ENCODE results near the gene MTCL1. TPM values are rescaled to one million over a fixed set of nuclear protein-coding genes. Genes with fewer than 3 reads are reported as not detected.

Gene MTCL1
- total and polyA plus RNA-seq, 10 donors = 1.6 to 7.5 (median 3.9) TPM

DNA sequence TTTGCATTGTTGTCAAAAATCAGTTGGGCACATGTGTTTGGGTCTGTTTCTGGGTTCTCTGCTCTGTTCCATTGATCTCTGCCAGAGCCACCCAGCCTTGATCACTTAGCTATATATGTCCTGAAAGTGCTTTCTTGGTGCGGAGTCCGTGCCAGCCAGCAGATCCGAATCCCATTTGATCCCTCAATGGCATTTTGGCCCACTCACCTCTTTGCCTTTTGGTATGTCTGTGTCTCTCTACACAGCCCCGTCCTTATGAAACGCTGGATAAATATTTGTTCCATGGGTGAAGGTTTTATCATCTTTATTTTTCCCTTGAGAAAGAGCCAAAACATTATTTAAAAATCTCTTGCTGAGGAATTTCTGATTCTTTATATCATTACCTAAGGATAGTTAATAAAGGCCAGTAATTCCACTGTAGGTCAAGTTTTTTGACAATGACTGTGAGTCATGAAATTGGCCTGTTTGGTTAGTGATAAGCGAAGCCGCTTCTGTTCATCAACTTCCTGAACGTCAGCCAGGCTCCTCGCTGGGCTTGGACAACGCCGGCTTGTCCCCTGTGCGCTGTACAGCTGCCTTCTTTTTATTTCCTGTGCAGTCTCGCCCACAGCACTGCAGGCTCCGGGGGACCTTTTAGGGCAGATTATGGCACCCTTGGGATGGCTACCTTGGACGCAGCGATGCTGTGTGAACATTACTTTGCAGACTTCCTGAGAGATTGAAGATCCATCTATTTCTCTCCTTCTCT lies 24.9 kb downstream of the MTCL1 start:
- Histone ChIP-seq H3K4me1 (peaks cover 0 to 16% (median 0%) of the 10 kb centered on the region in 6 donors), H3K9me3 (peaks cover 0 to 5% (median 0%) of the 10 kb centered on the region in 8 donors), H3K4me3 (no peak overlapping the region), H3K36me3 (no peaks in the 10 kb centered on the region), H3K27ac (no peak overlapping the region), H3K27me3 (replicated peaks in 1 of 7) (peaks cover 0 to 26% (median 0%) of the 10 kb centered on the region in 7 donors)
- TF ChIP-seq, protein P1, sequence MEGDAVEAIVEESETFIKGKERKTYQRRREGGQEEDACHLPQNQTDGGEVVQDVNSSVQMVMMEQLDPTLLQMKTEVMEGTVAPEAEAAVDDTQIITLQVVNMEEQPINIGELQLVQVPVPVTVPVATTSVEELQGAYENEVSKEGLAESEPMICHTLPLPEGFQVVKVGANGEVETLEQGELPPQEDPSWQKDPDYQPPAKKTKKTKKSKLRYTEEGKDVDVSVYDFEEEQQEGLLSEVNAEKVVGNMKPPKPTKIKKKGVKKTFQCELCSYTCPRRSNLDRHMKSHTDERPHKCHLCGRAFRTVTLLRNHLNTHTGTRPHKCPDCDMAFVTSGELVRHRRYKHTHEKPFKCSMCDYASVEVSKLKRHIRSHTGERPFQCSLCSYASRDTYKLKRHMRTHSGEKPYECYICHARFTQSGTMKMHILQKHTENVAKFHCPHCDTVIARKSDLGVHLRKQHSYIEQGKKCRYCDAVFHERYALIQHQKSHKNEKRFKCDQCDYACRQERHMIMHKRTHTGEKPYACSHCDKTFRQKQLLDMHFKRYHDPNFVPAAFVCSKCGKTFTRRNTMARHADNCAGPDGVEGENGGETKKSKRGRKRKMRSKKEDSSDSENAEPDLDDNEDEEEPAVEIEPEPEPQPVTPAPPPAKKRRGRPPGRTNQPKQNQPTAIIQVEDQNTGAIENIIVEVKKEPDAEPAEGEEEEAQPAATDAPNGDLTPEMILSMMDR (IDR thresholded peaks at IDR 0.05 in 8 of 11, conservative IDR thresholded peaks at IDR 0.05 in 3 of 11) = no peak
- TF ChIP-seq POLR2AphosphoS5 (IDR thresholded peaks at IDR 0.05) (peak in 2 of 3 donors; percentile 42 to 54), POLR2A (IDR thresholded peaks at IDR 0.05) (no peak)
- no peak for DNase-seq
- WGBS, 5 donors = 39 to 48% (median 40%) methylated on average over 16 of the region's 16 CpGs
- intact Hi-C loops (cut with DNase I; ENCODE audit: low total_unique reads) = no loop called here

DNA sequence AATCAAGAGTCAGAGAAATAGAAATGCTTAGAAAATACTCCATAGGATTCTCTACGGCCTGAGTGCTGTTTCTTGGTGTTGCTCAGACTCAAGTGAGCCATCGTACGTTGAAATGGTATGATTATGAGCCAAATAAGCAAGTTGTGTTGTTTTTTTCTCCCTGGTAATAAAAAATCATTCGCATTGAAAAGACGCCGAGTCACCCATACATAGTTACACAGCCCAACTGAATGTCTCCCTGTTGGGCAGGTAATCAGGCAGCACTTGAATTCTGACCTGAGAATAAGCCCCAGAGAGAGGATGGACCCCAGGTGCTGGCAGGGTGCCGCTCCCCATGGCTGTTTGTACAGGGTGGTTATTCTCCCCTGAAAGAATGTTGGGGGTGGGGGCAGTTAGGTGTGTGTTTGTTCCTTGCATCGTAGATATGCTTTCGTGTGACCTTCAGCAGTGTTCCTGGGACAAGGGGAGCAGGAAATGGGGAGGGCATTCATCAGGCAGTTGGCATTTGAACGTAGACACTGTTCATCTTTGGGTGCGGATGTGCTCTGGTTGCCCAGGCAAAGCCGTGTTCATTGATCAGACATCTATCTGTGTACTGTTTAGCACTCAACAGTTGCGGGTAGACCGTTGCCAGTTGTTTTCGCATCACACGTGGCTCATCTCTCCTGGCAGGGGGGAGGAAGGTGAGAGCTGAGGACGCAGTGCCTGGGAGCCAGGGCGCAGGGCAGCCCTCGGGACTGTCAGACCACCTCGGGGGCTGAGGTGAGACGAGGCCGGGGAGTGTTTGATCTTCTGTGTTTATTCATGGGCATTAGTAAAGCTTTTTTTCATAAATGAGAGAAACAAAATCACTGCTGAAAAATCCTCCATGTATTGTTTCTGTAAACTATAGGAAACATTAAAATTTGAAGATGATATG lies 27.3 kb downstream of the MTCL1 start:
- intact Hi-C loops (cut with DNase I; ENCODE audit: low total_unique reads) = no loop called here

DNA sequence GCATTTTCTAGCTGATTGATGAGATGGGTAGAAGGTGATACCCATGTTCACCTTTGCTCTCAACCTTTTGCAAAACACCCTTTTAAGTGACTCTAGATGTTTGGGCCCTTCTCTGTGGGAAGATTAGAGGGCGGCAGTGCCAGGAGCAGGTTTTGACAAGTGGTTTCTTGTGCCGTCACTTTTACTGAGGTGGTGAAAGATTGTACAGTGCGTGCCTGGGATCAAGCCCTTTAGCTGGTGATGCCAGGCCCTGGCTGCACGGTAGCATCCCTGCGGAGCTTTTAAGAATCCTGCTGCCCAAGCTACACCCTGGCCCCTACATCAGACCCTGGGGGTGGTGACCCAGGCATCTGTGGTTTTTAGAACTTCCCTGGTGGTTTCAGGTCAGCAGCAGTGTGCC lies 29.1 kb downstream of the MTCL1 start:
- WGBS, 5 donors = 84 to 93% (median 89%) methylated on average over 5 of the region's 5 CpGs
- no peak overlapping the region for H3K4me3 ChIP-seq
- no peak for DNase-seq
- H3K9me3 ChIP-seq = no peaks in the 10 kb centered on the region
- no peaks in the 10 kb centered on the region for H3K36me3 ChIP-seq
- H3K27ac ChIP-seq = no peak overlapping the region
- H3K27me3 ChIP-seq (replicated peaks in 1 of 7) = peaks cover 0 to 36% (median 0%) of the 10 kb centered on the region in 7 donors
- intact Hi-C loops (cut with DNase I; ENCODE audit: low total_unique reads) = no loop called here
- TF ChIP-seq, protein P1 (IDR thresholded peaks at IDR 0.05 in 8 of 11, conservative IDR thresholded peaks at IDR 0.05 in 3 of 11) = no peak
- TF ChIP-seq POLR2A (IDR thresholded peaks at IDR 0.05) (no peak), POLR2AphosphoS5 (IDR thresholded peaks at IDR 0.05) (no peak)
- H3K4me1 ChIP-seq = peaks cover 0 to 5% (median 0%) of the 10 kb centered on the region in 6 donors

More for the DNA sequence above, 27.3 kb downstream of the MTCL1 start:
- Histone ChIP-seq H3K36me3 (no peaks in the 10 kb centered on the region), H3K27me3 (replicated peaks in 1 of 7) (peaks cover 0 to 31% (median 0%) of the 10 kb centered on the region in 7 donors), H3K4me3 (no peak overlapping the region), H3K4me1 (peaks cover 0 to 12% (median 0%) of the 10 kb centered on the region in 6 donors), H3K9me3 (no peaks in the 10 kb centered on the region), H3K27ac (no peak overlapping the region)
- no peak for TF ChIP-seq POLR2A (IDR thresholded peaks at IDR 0.05)
- TF ChIP-seq, protein P1 (IDR thresholded peaks at IDR 0.05 in 8 of 11, conservative IDR thresholded peaks at IDR 0.05 in 3 of 11) = no peak
- no peak for TF ChIP-seq POLR2AphosphoS5 (IDR thresholded peaks at IDR 0.05)
- no peak for DNase-seq
- WGBS, 5 donors = 90 to 95% (median 92%) methylated on average over 22 of the region's 22 CpGs
